Activated CD8-positive, alpha-beta memory T cell treated with anti-CD3 and anti-CD28 coated beads for 4 hours (primary cell): ENCODE results near the gene RASA2.
"Not testable (repeated sequence)": the region's sequence is repeated elsewhere in the genome, so short reads cannot be mapped to it uniquely, and the experiment has no call there.

Experiments
- DNase-seq, 2 donors: peaks; one replicate each; pipeline ENCODE4 v3.0.0-alpha.2; 2020; ENCODE audit warnings: low read depth in 2 of 2

The RASA2 gene

GRCh38 chr3:141536017-141536416 lies 49.2 kb downstream of the RASA2 start:
- DNase-seq, result not testable (repeated sequence)

- DNase-seq, result no peak
Measured at GRCh38 chr3:141537856-141538255, 51.0 kb downstream of the RASA2 start.

- no peak for DNase-seq
Measured at GRCh38 chr3:141538568-141539240, 51.9 kb downstream of the RASA2 start.

- no peak for DNase-seq
Measured at GRCh38 chr3:141539431-141540187, 52.8 kb downstream of the RASA2 start.

- no peak for DNase-seq
Measured at GRCh38 chr3:141540531-141540930, 53.7 kb downstream of the RASA2 start.

- no peak for DNase-seq
Measured at GRCh38 chr3:141542202-141542969, 55.6 kb downstream of the RASA2 start.

GRCh38 chr3:141542989-141543388 lies 56.2 kb downstream of the RASA2 start:
- DNase-seq, result no peak

- no peak for DNase-seq
Measured at GRCh38 chr3:141544697-141545096, 57.9 kb downstream of the RASA2 start.

- DNase-seq, result no peak
Measured at GRCh38 chr3:141546081-141546480, 59.3 kb downstream of the RASA2 start.

GRCh38 chr3:141546586-141546985 lies 59.8 kb downstream of the RASA2 start:
- no peak for DNase-seq

GRCh38 chr3:141547791-141548190 lies 61.0 kb downstream of the RASA2 start:
- DNase-seq, result no peak

- DNase-seq, result no peak
Measured at GRCh38 chr3:141550926-141551665, 64.3 kb downstream of the RASA2 start.

- no peak for DNase-seq
Measured at GRCh38 chr3:141552440-141552991, 65.7 kb downstream of the RASA2 start.

GRCh38 chr3:141553055-141553454 lies 66.2 kb downstream of the RASA2 start:
- no peak for DNase-seq

- no peak for DNase-seq
Measured at GRCh38 chr3:141556034-141556433, 69.2 kb downstream of the RASA2 start.

- no peak for DNase-seq
Measured at GRCh38 chr3:141557961-141558706, 71.3 kb downstream of the RASA2 start.

GRCh38 chr3:141561426-141562034 lies 74.7 kb downstream of the RASA2 start:
- DNase-seq, result no peak

- DNase-seq, result no peak
Measured at GRCh38 chr3:141564241-141564640, 77.4 kb downstream of the RASA2 start.

- DNase-seq, result no peak
Measured at GRCh38 chr3:141570068-141570467, 83.2 kb downstream of the RASA2 start.
